ENCODE measurements around the gene HSFX1.
A peak's percentile ranks its signal among the peaks of the same experiment; 100 is the strongest.

Gene HSFX1

GRCh38 chrX:149807747-149808458 is 34.0 kb downstream of the HSFX1 start:
- no peak for DNase-seq

- DNase-seq = no peak
Observed at GRCh38 chrX:149818652-149819051, 44.8 kb downstream of the HSFX1 start.

- no peak for DNase-seq
Observed at GRCh38 chrX:149819371-149819770, 45.5 kb downstream of the HSFX1 start.

GRCh38 chrX:149825424-149825823 is 51.6 kb downstream of the HSFX1 start:
- peak; percentile 47 for DNase-seq
